H1 (cell line): Measurements from ENCODE around the gene MRPS35. TPM values are rescaled to one million over a fixed set of nuclear protein-coding genes. Genes with fewer than 3 reads are reported as not detected.

Experiments
- CTCF ChIA-PET: fragments of 300-600 bp; sonication (Branson Sonifier 250); formaldehyde crosslinking; loops from one replicate; lab custom pipeline; 2021; ENCODE audit not compliant: partially characterized antibody; lab: Charles Lee
- POLR2A ChIA-PET: fragments of 300-600 bp; sonication (Branson Sonifier 250); formaldehyde crosslinking; loops from one replicate; lab custom pipeline; 2021; ENCODE audit warnings: inconsistent platforms; ENCODE audit not compliant: partially characterized antibody; lab: Charles Lee
- DNase-seq, 2 experiments: peaks; one replicate each; pipeline versions ENCODE4 v3.0.0 to v3.0.0-alpha.2; 2010 to 2022; ENCODE audit warnings: low spot score in 2 of 2, low read depth in 1 of 2, mixed read lengths in 1 of 2
- FAIRE-seq: peaks from 2 replicates; lab custom pipeline; 2011; peaks lifted over from hg19 to GRCh38; lab: Jason Lieb, UNC
- H2AFZ ChIP-seq: 2 replicates; pipeline ENCODE4 v1.8.1; 2012; ENCODE audit warnings: low read length, inconsistent platforms
- H2AK5ac ChIP-seq: 2 replicates; pipeline ENCODE4 v1.6.1; 2013; ENCODE audit warnings: low read depth, low read length
- H2BK120ac ChIP-seq: replicated peaks from 2 replicates; pipeline ENCODE3; 2013; ENCODE audit warnings: low read depth, low read length, inconsistent platforms
- H2BK12ac ChIP-seq: 2 replicates; pipeline ENCODE4 v1.6.1; 2013; ENCODE audit warnings: low read depth, low read length
- H2BK15ac ChIP-seq: 2 replicates; pipeline ENCODE4 v1.6.1; 2013; ENCODE audit warnings: low read length
- H2BK20ac ChIP-seq: 2 replicates; pipeline ENCODE4 v1.6.1; 2013; ENCODE audit warnings: low read length
- H2BK5ac ChIP-seq: 2 replicates; pipeline ENCODE4 v1.6.1; 2013; ENCODE audit warnings: low read depth, low read length
- H3K14ac ChIP-seq: 2 replicates; pipeline ENCODE4 v1.6.1; 2013; ENCODE audit warnings: inconsistent platforms; ENCODE audit not compliant: insufficient read length
- H3K18ac ChIP-seq: 2 replicates; pipeline ENCODE4 v1.6.1; 2013; ENCODE audit warnings: low read length; ENCODE audit errors: extremely low read depth
- H3K23ac ChIP-seq: 2 replicates; pipeline ENCODE4 v1.6.1; 2013; ENCODE audit warnings: inconsistent platforms; ENCODE audit not compliant: insufficient read length
- H3K23me2 ChIP-seq: 2 replicates; pipeline ENCODE4 v1.6.1; 2013; ENCODE audit warnings: low read depth, low read length
- H3K27ac ChIP-seq: 2 replicates; pipeline ENCODE4 v1.6.1; 2011; ENCODE audit warnings: low read depth, low read length, inconsistent platforms
- H3K27me3 ChIP-seq, 4 experiments: replicated peaks in 1 of 4; 1 replicate in 1 of 4; 2 replicates in 3 of 4; pipeline versions ENCODE4 v1.6.1 to v1.8.1; 2011 to 2013; ENCODE audit warnings: low read length in 3 of 4, mild to moderate bottlenecking in 3 of 4, inconsistent platforms in 2 of 4, mixed read lengths in 2 of 4, moderate library complexity in 1 of 4; ENCODE audit not compliant: control insufficient read depth in 3 of 4, insufficient read depth in 3 of 4; ENCODE audit errors: extremely low read depth in 1 of 4
- H3K36me3 ChIP-seq, 4 experiments: 2 replicates each; pipeline versions ENCODE4 v1.6.1 to v1.8.1; 2011 to 2013; ENCODE audit warnings: mild to moderate bottlenecking in 4 of 4, low read length in 3 of 4, moderate library complexity in 2 of 4, control low read depth in 1 of 4, inconsistent platforms in 1 of 4; ENCODE audit not compliant: insufficient read depth in 4 of 4, control insufficient read depth in 2 of 4
- H3K4ac ChIP-seq: replicated peaks from 2 replicates; pipeline ENCODE3; 2013; ENCODE audit warnings: low read length, low read depth, mixed read lengths, inconsistent platforms; ENCODE audit not compliant: insufficient read length
- H3K4me1 ChIP-seq, 4 experiments: replicated peaks in 1 of 4; 1 replicate in 1 of 4; 2 replicates in 3 of 4; pipeline versions ENCODE4 v1.6.1 to v1.8.1; 2011 to 2013; ENCODE audit warnings: low read length in 3 of 4, inconsistent platforms in 2 of 4, mixed read lengths in 1 of 4; ENCODE audit not compliant: insufficient read depth in 4 of 4, control insufficient read depth in 3 of 4
- H3K4me2 ChIP-seq, 2 experiments: 2 replicates each; pipeline versions ENCODE4 v1.6.1 to v1.8.1; 2011 to 2013; ENCODE audit warnings: low read depth in 2 of 2, low read length in 2 of 2, control low read depth in 1 of 2, inconsistent platforms in 1 of 2, mild to moderate bottlenecking in 1 of 2; ENCODE audit not compliant: insufficient read depth in 1 of 2
- H3K4me3 ChIP-seq, 4 experiments: fragments of 200-600, 300-600 bp in 1 of 4; sonication (generic), shearing (Covaris generic), sonication (Bioruptor Twin) in 1 of 4; 2 replicates each; pipeline versions ENCODE4 v1.5.1 to v1.8.1; 2011 to 2016; ENCODE audit warnings: low read length in 4 of 4, low read depth in 3 of 4, control low read depth in 2 of 4, inconsistent platforms in 2 of 4, mild to moderate bottlenecking in 2 of 4, mixed read lengths in 1 of 4, moderate library complexity in 1 of 4; ENCODE audit not compliant: insufficient read depth in 2 of 4; ENCODE audit errors: extremely low read depth in 1 of 4
- H3K56ac ChIP-seq: replicated peaks from 2 replicates; pipeline ENCODE3; 2013; ENCODE audit warnings: low read depth, mild to moderate bottlenecking, mixed read lengths, low read length, inconsistent platforms; ENCODE audit not compliant: insufficient read length
- H3K79me1 ChIP-seq: 2 replicates; pipeline ENCODE4 v1.6.1; 2013; ENCODE audit warnings: low read depth, low read length, control low read depth
- H3K79me2 ChIP-seq, 2 experiments: 2 replicates each; pipeline versions ENCODE4 v1.6.1 to v1.8.1; 2012 to 2013; ENCODE audit warnings: low read length in 2 of 2, mild to moderate bottlenecking in 2 of 2, inconsistent platforms in 1 of 2; ENCODE audit not compliant: insufficient read depth in 2 of 2, control insufficient read depth in 1 of 2
- H3K9ac ChIP-seq, 4 experiments: replicated peaks in 1 of 4; 1 replicate in 1 of 4; 2 replicates in 3 of 4; pipeline versions ENCODE4 v1.6.1 to v1.8.1; 2011 to 2013; ENCODE audit warnings: low read depth in 3 of 4, low read length in 3 of 4, control low read depth in 2 of 4, mild to moderate bottlenecking in 2 of 4, moderate library complexity in 2 of 4, inconsistent platforms in 1 of 4; ENCODE audit errors: extremely low read depth in 1 of 4
- H3K9me3 ChIP-seq, 2 experiments: 2 replicates each; pipeline versions ENCODE4 v1.6.1 to v1.8.1; 2012 to 2013; ENCODE audit warnings: mild to moderate bottlenecking in 2 of 2, moderate library complexity in 2 of 2, control low read depth in 1 of 2, inconsistent platforms in 1 of 2, low read depth in 1 of 2, low read length in 1 of 2, mixed read lengths in 1 of 2; ENCODE audit not compliant: insufficient read depth in 2 of 2
- H4K20me1 ChIP-seq, 2 experiments: replicated peaks in 1 of 2; 2 replicates each; pipeline versions ENCODE3 to v1.8.1; 2011 to 2013; ENCODE audit warnings: inconsistent platforms in 2 of 2, low read length in 2 of 2, mild to moderate bottlenecking in 1 of 2; ENCODE audit not compliant: insufficient read depth in 2 of 2, control insufficient read depth in 1 of 2
- H4K5ac ChIP-seq: 2 replicates; pipeline ENCODE4 v1.6.1; 2013; ENCODE audit warnings: low read length, low read depth, mixed read lengths, inconsistent platforms; ENCODE audit not compliant: insufficient read length
- H4K8ac ChIP-seq: 2 replicates; pipeline ENCODE4 v1.8.0; 2013; ENCODE audit warnings: mild to moderate bottlenecking, moderate library complexity, low read length, inconsistent platforms; ENCODE audit not compliant: insufficient read depth; ENCODE audit errors: extremely low read depth
- H4K91ac ChIP-seq: replicated peaks from 2 replicates; pipeline ENCODE3; 2013; ENCODE audit warnings: low read length, mixed read lengths, inconsistent platforms; ENCODE audit not compliant: insufficient read length
- ATF3 ChIP-seq: IDR thresholded peaks from 2 replicates; pipeline ENCODE4 v1.6.1; 2011; ENCODE audit warnings: low read depth, mild to moderate bottlenecking, low read length; ENCODE audit not compliant: insufficient read depth
- CBX5 ChIP-seq: fragments of 300-800, 300-1000 bp; sonication (generic); IDR thresholded peaks from 2 replicates; pipeline ENCODE4 v1.7.1; 2016; ENCODE audit warnings: antibody characterized with exemption, low read length, low read depth
- E2F6 ChIP-seq: IDR thresholded peaks from 2 replicates; pipeline ENCODE4 v1.6.1; 2012; ENCODE audit warnings: inconsistent platforms
- FOSL1 ChIP-seq: IDR thresholded peaks from 2 replicates; pipeline ENCODE4 v1.6.1; 2011; ENCODE audit warnings: mild to moderate bottlenecking, low read depth, low read length, moderate library complexity; ENCODE audit not compliant: insufficient read depth
- POLR2A ChIP-seq, 2 experiments: IDR thresholded peaks; 1 replicate in 1 of 2; 2 replicates in 1 of 2; pipeline ENCODE4 v1.6.1; 2011; ENCODE audit warnings: low read depth in 2 of 2, low read length in 2 of 2, mild to moderate bottlenecking in 2 of 2; ENCODE audit errors: control extremely low read depth in 1 of 2
- RBBP5 ChIP-seq: IDR thresholded peaks from 2 replicates; pipeline ENCODE4 v1.7.1; 2012; ENCODE audit warnings: low read depth, mild to moderate bottlenecking, inconsistent platforms, low read length, moderate library complexity, borderline replicate concordance
- RFX5 ChIP-seq: IDR thresholded peaks from 2 replicates; pipeline ENCODE4 v1.6.1; 2011; ENCODE audit warnings: low read depth, low read length, improper control_type of control experiment, borderline replicate concordance
- SIN3A ChIP-seq, 2 experiments: IDR thresholded peaks in 1 of 2; conservative IDR thresholded peaks in 1 of 2; 2 replicates each; pipeline ENCODE4 v1.6.1; 2011 to 2012; ENCODE audit warnings: low read length in 2 of 2, improper control_type of control experiment in 1 of 2, low read depth in 1 of 2, mild to moderate bottlenecking in 1 of 2
- SIRT6 ChIP-seq: IDR thresholded peaks from one replicate; pipeline ENCODE4 v1.7.1; 2012; ENCODE audit warnings: low read length, inconsistent platforms
- SP2 ChIP-seq: IDR thresholded peaks from 2 replicates; pipeline ENCODE4 v1.6.1; 2012; ENCODE audit warnings: mild to moderate bottlenecking, low read length, inconsistent platforms
- TCF12 ChIP-seq: IDR thresholded peaks from 2 replicates; pipeline ENCODE4 v1.6.1; 2011; ENCODE audit warnings: low read depth, mild to moderate bottlenecking, low read length
- WGBS, 2 experiments: shearing (Covaris generic) in 1 of 2; methylation state at CpG; one replicate each; pipeline versions ENCODE4 v1.1.6 to v1.1.7; 2013 to 2015; ENCODE audit warnings: low lambda C conversion rate in 2 of 2, mixed read lengths in 2 of 2, inconsistent platforms in 1 of 2, low coverage in 1 of 2, missing lambda C conversion rate in 1 of 2; ENCODE audit not compliant: insufficient replicate concordance in 2 of 2, insufficient coverage in 1 of 2, insufficient read length in 1 of 2; ENCODE audit errors: extremely low coverage in 1 of 2, missing lambda C conversion rate in 1 of 2; 5-methylcytosine and 5-hydroxymethylcytosine counted together
- polyA plus RNA-seq, 7 experiments: library from polyadenylated mRNA; depleted of rRNA in 3 of 7; stranded (reverse) in 5 of 7; unstranded in 2 of 7; fragments of >200 nt in 5 of 7; fragments of 200-250 nt in 2 of 7; gene quantifications; 1 replicate in 5 of 7; 2 replicates in 1 of 7; 4 replicates in 1 of 7; pipeline versions ENCODE4 v1.2.1 to v1.2.3, GENCODE V29; 2011 to 2013; ENCODE audit warnings: missing spikeins in 2 of 7, mixed read lengths in 2 of 7
- total RNA-seq: library from RNA; stranded (reverse); fragmentation: NEBNext Ultra II Directional; extraction: Animal tissue kit (Norgen Biotek cat#: 25700); gene quantifications from 2 replicates; pipeline ENCODE4 v1.2.1, GENCODE V29; 2021

Gene MRPS35
- total and polyA plus RNA-seq, 2 of the 8 experiments (the other 6 are each of a cell fraction or from before 2014, with no cell fraction given) = 26.8 to 47.9 TPM

GRCh38 chr12:27772328-27773049, 61.9 kb downstream of the MRPS35 start:
- Histone ChIP-seq H3K4ac (no peak overlapping the region), H3K4me3 (no peak overlapping the region), H3K23ac (no peak overlapping the region), H3K9me3 (no peaks in the 10 kb centered on the region), H3K14ac (no peak overlapping the region), H3K27me3 (no peaks in the 10 kb centered on the region), H2BK12ac (no peak overlapping the region), H2BK5ac (no peak overlapping the region), H4K5ac (no peak overlapping the region), H3K18ac (no peak overlapping the region), H2BK15ac (no peak overlapping the region), H2AFZ (no peak overlapping the region), H3K9ac (no peak overlapping the region), H3K36me3 (no peaks in the 10 kb centered on the region), H3K79me2 (no peaks in the 10 kb centered on the region), H3K4me1 (no peaks in the 10 kb centered on the region), H2AK5ac (no peak overlapping the region), H3K23me2 (no peaks in the 10 kb centered on the region), H4K20me1 (no peaks in the 10 kb centered on the region), H2BK120ac (no peak overlapping the region), H2BK20ac (no peak overlapping the region), H3K4me2 (no peak overlapping the region), H3K27ac (no peak overlapping the region), H3K56ac (no peak overlapping the region), H4K91ac (no peak overlapping the region), H4K8ac (no peak overlapping the region), H3K79me1 (no peaks in the 10 kb centered on the region)
- no peak for FAIRE-seq
- 86% methylated on average over 5 of the region's 5 CpGs; no CpG with 5 or more reads in 1 of the 2 experiments for WGBS, 2 experiments
- no peak for TF ChIP-seq CBX5
- TF ChIP-seq ATF3 = no peak
- TF ChIP-seq TCF12 = no peak
- TF ChIP-seq FOSL1 = no peak
- no peak for TF ChIP-seq E2F6
- no peak for TF ChIP-seq SIN3A (conservative IDR thresholded peaks at IDR 0.05 in 1 of 2, IDR thresholded peaks at IDR 0.05 in 1 of 2; ENCODE audit: low read depth in 1 of 2, low read length in 2 of 2)
- TF ChIP-seq POLR2A (IDR thresholded peaks at IDR 0.05; ENCODE audit: control extremely low read depth in 1 of 2, low read depth in 2 of 2, low read length in 2 of 2) = no peak
- no peak for TF ChIP-seq RBBP5
- TF ChIP-seq RFX5 = no peak
- no peak for TF ChIP-seq SIRT6
- TF ChIP-seq SP2 = no peak
- DNase-seq = no peak
- POLR2A ChIA-PET = interaction anchor here (1.1 kb wide), 1 partner anchor 8 kb away, joined by 4 read pairs; no protein-coding TSS in a partner anchor
- CTCF ChIA-PET = no interaction called here
